ENCODE results near the gene SAMD4B. TPM values are rescaled to one million over a fixed set of nuclear protein-coding genes. Genes with fewer than 3 reads are reported as not detected.

Gene SAMD4B
- total and polyA plus RNA-seq, 10 donors, result 26.7 to 108 (median 80.9) TPM

- Histone ChIP-seq H3K27me3 (replicated peaks in 1 of 7) (no peaks in the 10 kb centered on the region), H3K27ac (no peak overlapping the region), H3K4me1 (peaks cover 0 to 4% (median 0%) of the 10 kb centered on the region in 6 donors), H3K9me3 (no peaks in the 10 kb centered on the region), H3K36me3 (peaks cover 0 to 56% (median 18%) of the 10 kb centered on the region in 6 donors), H3K4me3 (no peak overlapping the region)
- WGBS, 5 donors, result 94 to 97% (median 95%) methylated on average over 40 to 64 of the region's 64 CpGs
- TF ChIP-seq POLR2A (IDR thresholded peaks at IDR 0.05), result no peak
- intact Hi-C loops (cut with DNase I; ENCODE audit: low total_unique reads), result no loop called here
- no peak for DNase-seq
Measured at GRCh38 chr19:39314016-39314728, 28.0 kb upstream of the SAMD4B start.

DNA sequence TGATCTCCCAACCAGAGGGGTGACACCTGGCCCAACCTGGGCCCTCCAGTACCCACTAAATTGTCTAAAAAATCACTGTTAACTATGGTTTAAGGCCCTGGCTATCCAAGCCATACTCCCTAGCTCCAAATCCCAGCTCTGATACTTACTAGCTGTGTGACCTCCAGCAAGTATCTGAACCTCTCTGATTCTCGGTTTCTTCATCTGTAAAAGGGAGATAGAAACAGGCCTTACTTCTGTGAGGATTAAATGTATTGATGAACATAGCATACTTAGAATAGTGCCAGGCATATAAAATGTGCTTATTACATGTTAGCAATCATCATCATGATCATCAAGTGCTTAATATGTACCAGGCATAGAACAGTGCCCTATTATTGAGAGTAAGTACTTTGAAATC lies 26.3 kb upstream of the SAMD4B start:
- 94 to 98% (median 96%) methylated on average over 1 of the region's 1 CpG for WGBS, 5 donors
- Histone ChIP-seq H3K36me3 (peaks cover 0 to 56% (median 18%) of the 10 kb centered on the region in 6 donors), H3K4me3 (no peak overlapping the region), H3K27ac (no peak overlapping the region), H3K4me1 (peaks cover 0 to 16% (median 6%) of the 10 kb centered on the region in 6 donors), H3K9me3 (no peaks in the 10 kb centered on the region), H3K27me3 (replicated peaks in 1 of 7) (peaks cover 0 to 3% (median 0%) of the 10 kb centered on the region in 7 donors)
- TF ChIP-seq, protein P1, sequence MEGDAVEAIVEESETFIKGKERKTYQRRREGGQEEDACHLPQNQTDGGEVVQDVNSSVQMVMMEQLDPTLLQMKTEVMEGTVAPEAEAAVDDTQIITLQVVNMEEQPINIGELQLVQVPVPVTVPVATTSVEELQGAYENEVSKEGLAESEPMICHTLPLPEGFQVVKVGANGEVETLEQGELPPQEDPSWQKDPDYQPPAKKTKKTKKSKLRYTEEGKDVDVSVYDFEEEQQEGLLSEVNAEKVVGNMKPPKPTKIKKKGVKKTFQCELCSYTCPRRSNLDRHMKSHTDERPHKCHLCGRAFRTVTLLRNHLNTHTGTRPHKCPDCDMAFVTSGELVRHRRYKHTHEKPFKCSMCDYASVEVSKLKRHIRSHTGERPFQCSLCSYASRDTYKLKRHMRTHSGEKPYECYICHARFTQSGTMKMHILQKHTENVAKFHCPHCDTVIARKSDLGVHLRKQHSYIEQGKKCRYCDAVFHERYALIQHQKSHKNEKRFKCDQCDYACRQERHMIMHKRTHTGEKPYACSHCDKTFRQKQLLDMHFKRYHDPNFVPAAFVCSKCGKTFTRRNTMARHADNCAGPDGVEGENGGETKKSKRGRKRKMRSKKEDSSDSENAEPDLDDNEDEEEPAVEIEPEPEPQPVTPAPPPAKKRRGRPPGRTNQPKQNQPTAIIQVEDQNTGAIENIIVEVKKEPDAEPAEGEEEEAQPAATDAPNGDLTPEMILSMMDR (IDR thresholded peaks at IDR 0.05 in 8 of 11, conservative IDR thresholded peaks at IDR 0.05 in 3 of 11), result no peak
- no peak for TF ChIP-seq POLR2A (IDR thresholded peaks at IDR 0.05)
- no peak for TF ChIP-seq POLR2AphosphoS5 (IDR thresholded peaks at IDR 0.05)
- DNase-seq, result no peak
- intact Hi-C loops (cut with DNase I; ENCODE audit: low total_unique reads), result no loop called here

DNA sequence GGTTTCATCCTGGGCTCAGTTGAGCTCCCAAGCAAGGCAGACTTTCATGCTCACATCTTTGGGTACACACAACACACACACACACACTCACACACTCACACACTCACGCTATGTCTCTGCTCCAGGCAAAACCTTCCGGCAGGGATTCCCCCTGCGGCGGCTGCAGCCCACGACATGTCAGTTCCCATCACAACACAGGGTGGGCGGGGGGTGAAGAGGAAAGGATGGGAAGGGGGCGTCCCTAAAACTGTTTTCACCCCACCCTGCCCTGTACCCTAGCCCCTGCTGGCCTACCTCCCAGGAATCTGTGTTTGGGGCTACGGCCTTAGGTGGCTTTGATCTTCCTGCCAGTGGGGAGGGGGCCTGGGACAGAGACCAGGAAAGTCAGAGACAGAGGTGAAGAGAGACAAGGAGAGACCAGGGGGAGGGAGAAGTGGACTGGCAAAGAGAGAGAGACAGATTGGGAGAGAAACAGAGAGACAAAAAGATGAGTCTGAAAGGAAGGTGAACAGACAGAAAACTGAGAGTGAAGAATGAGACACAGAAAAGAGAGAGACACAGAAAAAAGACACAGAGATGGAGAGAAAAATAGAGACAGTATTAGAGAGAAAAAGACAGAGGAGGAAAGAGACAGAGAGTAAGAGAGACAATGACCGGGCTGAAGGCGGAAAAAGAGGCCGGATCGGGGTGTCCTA lies 25.4 kb upstream of the SAMD4B start:
- no peak for DNase-seq
- Histone ChIP-seq H3K27me3 (replicated peaks in 1 of 7) (peaks cover 0 to 3% (median 0%) of the 10 kb centered on the region in 7 donors), H3K4me1 (peaks cover 0 to 24% (median 6%) of the 10 kb centered on the region in 6 donors), H3K36me3 (peaks cover 0 to 49% (median 18%) of the 10 kb centered on the region in 6 donors), H3K27ac (no peak overlapping the region), H3K4me3 (no peak overlapping the region), H3K9me3 (no peaks in the 10 kb centered on the region)
- 89 to 94% (median 93%) methylated on average over 12 of the region's 12 CpGs for WGBS, 5 donors
- no peak for TF ChIP-seq POLR2AphosphoS5 (IDR thresholded peaks at IDR 0.05)
- TF ChIP-seq, protein P1 (IDR thresholded peaks at IDR 0.05 in 8 of 11, conservative IDR thresholded peaks at IDR 0.05 in 3 of 11), result no peak
- no peak for TF ChIP-seq POLR2A (IDR thresholded peaks at IDR 0.05)
- intact Hi-C loops (cut with DNase I; ENCODE audit: low total_unique reads), result no loop called here

- DNase-seq, result no peak
- TF ChIP-seq, protein P1 (IDR thresholded peaks at IDR 0.05 in 8 of 11, conservative IDR thresholded peaks at IDR 0.05 in 3 of 11), result no peak
- TF ChIP-seq POLR2AphosphoS5 (IDR thresholded peaks at IDR 0.05), result no peak
- Histone ChIP-seq H3K27ac (no peak overlapping the region), H3K27me3 (replicated peaks in 1 of 7) (peaks cover 0 to 3% (median 0%) of the 10 kb centered on the region in 7 donors), H3K4me3 (no peak overlapping the region), H3K36me3 (peaks cover 0 to 42% (median 18%) of the 10 kb centered on the region in 6 donors), H3K4me1 (peaks cover 0 to 24% (median 6%) of the 10 kb centered on the region in 6 donors), H3K9me3 (no peaks in the 10 kb centered on the region)
- intact Hi-C loops (cut with DNase I; ENCODE audit: low total_unique reads), result no loop called here
- WGBS, 5 donors, result 92 to 96% (median 95%) methylated on average over 4 of the region's 4 CpGs
Measured at GRCh38 chr19:39317476-39317875, 24.7 kb upstream of the SAMD4B start.
